IMR-90 (cell line): ENCODE data around the gene PITPNM2. TPM values are rescaled to one million over a fixed set of nuclear protein-coding genes. Genes with fewer than 3 reads are reported as not detected.

Source experiments
- ATAC-seq: fragments of 200-7000 bp; cut with Tn5 transposase; 2 replicates; pipeline ENCODE4 v1.9.1; 2020; ENCODE audit warnings: low read depth, mild to moderate bottlenecking, moderate library complexity
- BruUV-seq: library from RNA; stranded (reverse); fragments of 400-500 nt; replicated peaks from 2 replicates; lab custom pipeline; 2021; lab: Mats Ljungman, UMichigan
- CTCF ChIA-PET: fragments of 300-600 bp; formaldehyde crosslinking; extraction: SDS; loops from one replicate; lab custom pipeline; 2021; ENCODE audit warnings: antibody characterized with exemption; lab: Yijun Ruan, JAX
- POLR2A ChIA-PET: fragments of 300-600 bp; sonication (Branson Sonifier 250); formaldehyde crosslinking; loops from one replicate; lab custom pipeline; 2022; ENCODE audit warnings: antibody characterized with exemption; ENCODE audit not compliant: unreplicated experiment; lab: Charles Lee
- DNase-seq: peaks from one replicate; pipeline ENCODE4 v3.0.0; 2013
- H2AFZ ChIP-seq: replicated peaks from 2 replicates; pipeline ENCODE3; 2013; ENCODE audit warnings: low read length, mild to moderate bottlenecking; ENCODE audit not compliant: poor library complexity
- H2AK5ac ChIP-seq: 2 replicates; pipeline ENCODE4 v1.6.1; 2013; ENCODE audit warnings: low read depth, low read length, inconsistent platforms
- H2AK9ac ChIP-seq: replicated peaks from 2 replicates; pipeline ENCODE3; 2013; ENCODE audit warnings: mild to moderate bottlenecking, low read depth, low read length, moderate library complexity; ENCODE audit not compliant: poor library complexity
- H2BK120ac ChIP-seq: 2 replicates; pipeline ENCODE4 v1.6.1; 2013; ENCODE audit warnings: low read depth, low read length, inconsistent platforms
- H2BK15ac ChIP-seq: 3 replicates; pipeline ENCODE4 v1.6.1; 2013; ENCODE audit warnings: low read depth, low read length, inconsistent platforms
- H2BK20ac ChIP-seq: 2 replicates; pipeline ENCODE4 v1.6.1; 2013; ENCODE audit warnings: low read depth, mild to moderate bottlenecking, inconsistent platforms, low read length, moderate library complexity
- H2BK5ac ChIP-seq: 2 replicates; pipeline ENCODE4 v1.6.1; 2013; ENCODE audit warnings: mild to moderate bottlenecking, low read depth, low read length, inconsistent platforms; ENCODE audit not compliant: poor library complexity, severe bottlenecking
- H3K14ac ChIP-seq: replicated peaks from 2 replicates; pipeline ENCODE4 v1.6.1; 2013; ENCODE audit warnings: low read depth, low read length, inconsistent platforms
- H3K18ac ChIP-seq: 2 replicates; pipeline ENCODE4 v1.6.1; 2013; ENCODE audit warnings: low read depth, low read length, control low read depth
- H3K23ac ChIP-seq: 2 replicates; pipeline ENCODE4 v1.6.1; 2013; ENCODE audit warnings: low read depth, low read length, inconsistent platforms
- H3K27ac ChIP-seq: 2 replicates; pipeline ENCODE4 v1.5.1; 2013; ENCODE audit warnings: mild to moderate bottlenecking, control low read depth, low read length; ENCODE audit not compliant: insufficient read depth
- H3K27me3 ChIP-seq: 2 replicates; pipeline ENCODE4 v1.6.1; 2013; ENCODE audit warnings: low read length; ENCODE audit not compliant: control insufficient read depth, insufficient read depth
- H3K36me3 ChIP-seq: 2 replicates; pipeline ENCODE4 v1.6.1; 2013; ENCODE audit warnings: low read length, mixed read lengths; ENCODE audit not compliant: control insufficient read depth, insufficient read depth
- H3K4ac ChIP-seq: 2 replicates; pipeline ENCODE4 v1.6.1; 2013; ENCODE audit warnings: low read depth, low read length, inconsistent platforms
- H3K4me1 ChIP-seq: 2 replicates; pipeline ENCODE4 v1.6.1; 2013; ENCODE audit warnings: low read length, mixed read lengths; ENCODE audit not compliant: control insufficient read depth, insufficient read depth
- H3K4me2 ChIP-seq: 2 replicates; pipeline ENCODE4 v1.6.1; 2013; ENCODE audit warnings: low read depth, mild to moderate bottlenecking, control low read depth, low read length, moderate library complexity
- H3K4me3 ChIP-seq: 2 replicates; pipeline ENCODE4 v1.5.1; 2013; ENCODE audit warnings: low read depth, mild to moderate bottlenecking, control low read depth, low read length, moderate library complexity; ENCODE audit not compliant: insufficient read depth
- H3K56ac ChIP-seq: 2 replicates; pipeline ENCODE4 v1.6.1; 2013; ENCODE audit warnings: low read length, inconsistent platforms; ENCODE audit not compliant: insufficient read depth; ENCODE audit errors: extremely low read depth
- H3K79me1 ChIP-seq, 2 experiments: 2 replicates each; pipeline ENCODE4 v1.6.1; 2013; ENCODE audit warnings: low read length in 2 of 2, inconsistent platforms in 1 of 2, low read depth in 1 of 2
- H3K9ac ChIP-seq: 2 replicates; pipeline ENCODE4 v1.6.1; 2013; ENCODE audit warnings: low read depth, low read length, control low read depth
- H3K9me1 ChIP-seq: 2 replicates; pipeline ENCODE4 v1.6.1; 2013; ENCODE audit warnings: low read length, inconsistent platforms; ENCODE audit not compliant: insufficient read depth
- H3K9me3 ChIP-seq: 2 replicates; pipeline ENCODE4 v1.6.1; 2013; ENCODE audit warnings: low read length; ENCODE audit not compliant: control insufficient read depth, insufficient read depth
- H4K20me1 ChIP-seq: 2 replicates; pipeline ENCODE4 v1.6.1; 2013; ENCODE audit warnings: low read length, inconsistent platforms; ENCODE audit not compliant: insufficient read depth
- H4K5ac ChIP-seq: 2 replicates; pipeline ENCODE4 v1.6.1; 2013; ENCODE audit warnings: mild to moderate bottlenecking, low read depth, low read length, control low read depth
- H4K8ac ChIP-seq, 2 experiments: 2 replicates each; pipeline ENCODE4 v1.6.1; 2013; ENCODE audit warnings: low read depth in 2 of 2, low read length in 2 of 2, control low read depth in 1 of 2, inconsistent platforms in 1 of 2
- H4K91ac ChIP-seq: 2 replicates; pipeline ENCODE4 v1.6.1; 2013; ENCODE audit warnings: low read depth, low read length, inconsistent platforms; ENCODE audit not compliant: insufficient read depth
- BHLHE40 ChIP-seq: fragments of 150-350 bp; IDR thresholded peaks from 2 replicates; pipeline ENCODE4 v1.6.1; 2016; ENCODE audit warnings: mild to moderate bottlenecking, low read depth, low read length
- CEBPB ChIP-seq: IDR thresholded peaks from 2 replicates; pipeline ENCODE4 v1.6.1; 2012; ENCODE audit warnings: low read depth, low read length, improper control_type of control experiment
- ELK1 ChIP-seq: fragments of 150-350 bp; IDR thresholded peaks from 2 replicates; pipeline ENCODE4 v1.6.1; 2016; ENCODE audit warnings: low read depth, mild to moderate bottlenecking, low read length, moderate library complexity, borderline replicate concordance
- FOS ChIP-seq: fragments of 150-350 bp; IDR thresholded peaks from 2 replicates; pipeline ENCODE4 v1.6.1; 2016; ENCODE audit warnings: low read depth, low read length
- MAFK ChIP-seq: IDR thresholded peaks from 2 replicates; pipeline ENCODE4 v1.6.1; 2012; ENCODE audit warnings: low read depth, low read length, improper control_type of control experiment
- MAZ ChIP-seq: IDR thresholded peaks from 2 replicates; pipeline ENCODE4 v1.6.1; 2012; ENCODE audit warnings: low read depth, mild to moderate bottlenecking, low read length, improper control_type of control experiment, moderate library complexity, borderline replicate concordance
- MXI1 ChIP-seq: IDR thresholded peaks from 2 replicates; pipeline ENCODE4 v1.6.1; 2012; ENCODE audit warnings: low read depth, mild to moderate bottlenecking, low read length, moderate library complexity, borderline replicate concordance
- NFE2L2 ChIP-seq: fragments of 150-350 bp; IDR thresholded peaks from 2 replicates; pipeline ENCODE4 v1.6.1; 2016; ENCODE audit warnings: low read depth, mild to moderate bottlenecking, low read length
- RAD21 ChIP-seq: IDR thresholded peaks from 2 replicates; pipeline ENCODE4 v1.6.1; 2012; ENCODE audit warnings: low read length, improper control_type of control experiment
- RCOR1 ChIP-seq: IDR thresholded peaks from 2 replicates; pipeline ENCODE4 v1.6.1; 2012; ENCODE audit warnings: mild to moderate bottlenecking, low read length, improper control_type of control experiment; ENCODE audit not compliant: insufficient replicate concordance
- RFX5 ChIP-seq: IDR thresholded peaks from 2 replicates; pipeline ENCODE4 v1.8.0; 2012; ENCODE audit warnings: low read depth, mild to moderate bottlenecking, low read length, moderate library complexity
- SMC3 ChIP-seq: fragments of 150-350 bp; IDR thresholded peaks from 2 replicates; pipeline ENCODE4 v1.6.1; 2016; ENCODE audit warnings: low read depth, mild to moderate bottlenecking, antibody characterized with exemption, low read length, moderate library complexity
- USF2 ChIP-seq: fragments of 150-350 bp; IDR thresholded peaks from 2 replicates; pipeline ENCODE4 v1.6.1; 2017; ENCODE audit warnings: mild to moderate bottlenecking, antibody characterized with exemption, low read length, low read depth
- WGBS, 2 experiments: methylation state at CpG; one replicate each; pipeline versions ENCODE4 v1.1.5 to v1.1.7; 2013; ENCODE audit warnings: missing lambda C conversion rate in 2 of 2; ENCODE audit not compliant: insufficient read length in 1 of 2; ENCODE audit errors: extremely low coverage in 2 of 2; 5-methylcytosine and 5-hydroxymethylcytosine counted together
- dilution Hi-C: fragments of 300-500 bp; cut with HindIII; formaldehyde crosslinking; loops from one replicate; pipeline ENCODE4 v1.14.3; 2018; ENCODE audit warnings: low sequenced_read_pairs; ENCODE audit not compliant: unreplicated experiment
- in situ Hi-C: fragments of 300-500 bp; cut with MboI; formaldehyde crosslinking; loops from 3 replicates; pipeline ENCODE4 v1.14.3; 2019; ENCODE audit warnings: low sequenced_read_pairs, inconsistent platforms, mixed read lengths
- intact Hi-C: fragments of 100-400 bp; cut with micrococcal nuclease; formaldehyde crosslinking; loops from 2 replicates; pipeline ENCODE4 v1.10.0; 2022
- polyA plus RNA-seq, 3 experiments: library from polyadenylated mRNA; depleted of rRNA; stranded (reverse); fragments of >200 nt; gene quantifications; 2 replicates each; pipeline ENCODE4 v1.2.3, GENCODE V29; 2012; ENCODE audit warnings: low replicate concordance in 1 of 3
- total RNA-seq: library from RNA; depleted of rRNA; stranded (reverse); fragments of >200 nt; gene quantifications from 2 replicates; pipeline ENCODE4 v1.2.3, GENCODE V29; 2012

PITPNM2 gene
- total and polyA plus RNA-seq, 2 of the 4 experiments (the other 2 are of a cell fraction): 1.6 to 3.0 TPM

DNA sequence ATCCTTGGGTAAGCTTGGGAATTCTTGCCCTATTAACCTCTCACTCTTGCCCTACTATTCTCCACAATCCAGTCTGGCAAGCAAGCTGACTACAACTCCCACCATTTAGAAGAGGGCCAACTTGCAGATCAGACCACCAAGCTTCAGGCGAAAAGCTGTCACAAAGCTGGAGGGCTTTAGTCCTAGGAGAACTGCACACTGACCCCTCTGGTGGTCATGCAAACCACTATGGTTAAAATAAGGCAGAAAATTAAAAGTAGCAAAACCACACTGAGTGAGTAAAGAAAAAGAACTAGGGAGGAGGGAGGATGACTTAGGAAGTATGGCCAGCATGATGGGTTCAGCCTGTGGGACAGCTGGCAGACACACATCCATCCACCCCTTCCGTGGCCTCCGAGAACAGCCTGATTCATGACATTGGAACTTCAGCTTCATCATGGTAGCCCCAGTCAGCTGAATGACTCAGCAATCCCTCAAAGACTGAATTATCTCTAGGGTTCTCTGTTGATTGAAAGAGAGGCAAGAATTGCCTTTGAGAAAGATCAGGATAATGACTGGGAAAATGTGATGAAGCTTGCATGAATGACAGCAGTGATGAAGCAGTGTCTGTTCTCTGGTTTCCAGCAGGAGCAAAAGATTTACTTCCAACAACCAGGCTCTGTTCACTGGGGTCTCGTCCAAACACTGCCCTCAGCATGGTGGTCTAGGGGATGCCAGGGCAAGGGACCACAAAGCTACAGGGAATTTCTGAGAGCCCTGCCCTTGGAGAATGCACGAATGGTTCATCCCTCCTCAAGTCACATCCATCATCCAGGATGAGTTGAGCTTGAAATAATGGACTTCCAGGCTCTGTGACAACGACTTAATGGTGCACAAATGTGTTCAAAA, 24.4 kb downstream of the PITPNM2 start:
- peak overlapping the region; percentile 67 for H3K56ac ChIP-seq
- peak overlapping the region; percentile 90 for H3K18ac ChIP-seq
- peak overlapping the region; percentile 48 to 90 for H4K8ac ChIP-seq
- no peaks in the 10 kb centered on the region for H3K9me3 ChIP-seq
- peak overlapping the region; percentile 95 for H2BK5ac ChIP-seq
- no peaks in the 10 kb centered on the region for H3K27me3 ChIP-seq
- peak; percentile 85 for ATAC-seq
- H3K9ac ChIP-seq: no peak overlapping the region
- H4K91ac ChIP-seq: peak overlapping the region; percentile 99
- H3K9me1 ChIP-seq: peaks cover 15% of the 10 kb centered on the region
- H4K5ac ChIP-seq: peak overlapping the region; percentile 88
- peak overlapping the region; percentile 93; the same call in 2 of the 3 replicates for H2BK15ac ChIP-seq
- H3K27ac ChIP-seq: peak overlapping the region; percentile 93
- peak overlapping the region; percentile 97 for H2BK120ac ChIP-seq
- in situ Hi-C loops (no loop called here), intact Hi-C loops (loop anchor here (1.0 to 2.0 kb wide), 2 partner anchors 8 to 84 kb away; no protein-coding TSS in a partner anchor), dilution Hi-C loops (no loop called here)
- DNase-seq: peak; percentile 98
- H3K4me2 ChIP-seq: peak overlapping the region; percentile 34
- peak overlapping the region; percentile 60 for H2AFZ ChIP-seq
- H2AK9ac ChIP-seq: peak overlapping the region; percentile 58
- H2AK5ac ChIP-seq: peak overlapping the region; percentile 89
- H3K14ac ChIP-seq: peak overlapping the region; percentile 93
- no peak overlapping the region for H3K4me3 ChIP-seq
- no peaks in the 10 kb centered on the region; the same call in 1 of the 2 replicates for H4K20me1 ChIP-seq
- ChIA-PET POLR2A (no interaction called here), CTCF (interaction anchor here (1.0 to 1.3 kb wide), 3 partner anchors 17 to 82 kb away, joined by 3 to 5 read pairs (median 3); no protein-coding TSS in a partner anchor)
- BruUV-seq: no TSS peak
- WGBS, 2 experiments: no CpG with 5 or more reads among the region's 6 CpGs
- peak overlapping the region; percentile 97 for H3K23ac ChIP-seq
- H3K36me3 ChIP-seq: no peaks in the 10 kb centered on the region
- peaks cover 9 to 39% of the 10 kb centered on the region in 2 experiments; a peak in 3 of 4 replicates for H3K79me1 ChIP-seq
- H3K4me1 ChIP-seq: peaks cover 15% of the 10 kb centered on the region
- H3K4ac ChIP-seq: peak overlapping the region; percentile 97
- peak overlapping the region; percentile 99 for H2BK20ac ChIP-seq
- no peak for TF ChIP-seq CEBPB
- TF ChIP-seq ELK1: no peak
- no peak for TF ChIP-seq USF2
- TF ChIP-seq RCOR1: peak; percentile 67
- peak; percentile 35 for TF ChIP-seq RAD21
- peak; percentile 99 for TF ChIP-seq NFE2L2
- TF ChIP-seq MAZ: peak; percentile 58; the same call in 1 of the 2 replicates
- TF ChIP-seq SMC3: peak; percentile 35; the same call in 1 of the 2 replicates
- no peak for TF ChIP-seq MXI1
- peak; percentile 85 for TF ChIP-seq MAFK
- TF ChIP-seq FOS: peak; percentile 81
- peak; percentile 31; the same call in 1 of the 2 replicates for TF ChIP-seq BHLHE40
- TF ChIP-seq RFX5: no peak
